Ecto neural progenitor cell (in vitro differentiated cells): Measurements from ENCODE around the gene AXIN2.

Source experiments
- DNase-seq: peaks from one replicate; pipeline ENCODE4 v3.0.0-alpha.2; 2018; ENCODE audit warnings: low spot score

Gene AXIN2

GRCh38 chr17:65561452-65562205, at the start of gene AXIN2:
Gene AXIN2, minus strand, starts transcription at chr17:65561648. Its CDS starts 3,028 bp downstream, at chr17:65558620.
- peak; percentile 99 for DNase-seq

DNA sequence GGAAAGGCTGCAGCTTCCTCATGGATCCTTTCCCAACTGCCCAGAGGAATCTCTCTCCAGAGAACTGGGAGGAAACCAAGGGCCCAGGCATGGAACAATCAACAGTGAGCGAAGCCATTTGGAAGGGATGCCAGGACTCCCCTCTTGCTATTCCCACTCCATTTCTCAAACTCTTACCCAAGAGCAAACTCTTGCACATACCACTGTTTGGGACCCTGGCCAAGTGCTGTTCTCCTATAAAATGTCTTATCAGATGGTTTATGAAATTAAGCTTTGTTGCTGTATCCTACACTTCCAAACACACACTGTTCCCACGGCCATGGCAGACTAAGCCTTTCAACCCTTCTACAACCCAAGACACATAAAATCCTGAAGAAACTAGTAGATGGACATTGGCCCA, 48.3 kb upstream of the AXIN2 start:
- DNase-seq, result no peak

DNA sequence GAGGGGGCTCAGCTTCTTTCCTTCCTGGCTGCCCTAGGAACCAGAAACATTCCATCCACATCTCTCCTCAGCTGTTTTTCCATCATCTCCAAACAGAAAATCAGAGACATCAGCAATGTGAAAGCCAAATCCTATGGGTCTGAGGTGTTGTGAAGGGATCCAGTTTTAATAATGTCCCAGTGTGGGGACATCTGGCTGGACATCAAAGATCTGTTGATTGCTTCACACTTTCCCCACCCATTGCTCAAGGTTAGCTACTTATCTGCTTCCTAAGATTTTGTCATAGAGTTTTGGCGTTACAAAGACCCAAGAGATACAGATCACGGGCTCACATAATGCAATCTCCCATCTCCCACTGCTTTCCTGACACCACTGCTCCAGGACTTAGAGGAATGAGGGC, 47.8 kb upstream of the AXIN2 start:
- no peak for DNase-seq

- DNase-seq, result no peak
Observed at GRCh38 chr17:65604070-65604469, 42.6 kb upstream of the AXIN2 start.

DNA sequence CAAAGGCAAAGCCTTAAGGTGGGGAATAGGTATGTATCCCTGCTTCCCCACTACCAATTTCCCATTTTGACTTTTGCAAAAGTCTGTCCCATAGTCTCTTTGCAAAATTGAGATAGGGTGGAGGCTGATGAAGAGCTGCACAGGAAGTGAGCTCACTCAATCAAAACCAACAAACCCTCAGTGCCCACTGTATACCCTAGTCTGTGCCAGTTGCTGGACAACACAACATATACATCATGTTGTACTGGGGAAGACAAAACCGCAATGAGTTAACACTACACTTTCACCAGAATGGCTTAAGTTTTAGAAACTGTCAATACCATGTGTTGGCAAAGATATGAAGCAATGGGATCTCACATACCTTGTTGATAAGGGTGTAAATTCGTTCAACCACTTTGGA, 40.4 kb upstream of the AXIN2 start:
- DNase-seq, result no peak

GRCh38 chr17:65601145-65601544, 39.7 kb upstream of the AXIN2 start:
- peak; percentile 72 for DNase-seq

- no peak for DNase-seq
Observed at GRCh38 chr17:65600518-65600917, 39.1 kb upstream of the AXIN2 start.

- DNase-seq, result no peak
Observed at GRCh38 chr17:65599650-65600049, 38.2 kb upstream of the AXIN2 start.

- DNase-seq, result no peak
Observed at GRCh38 chr17:65598746-65599145, 37.3 kb upstream of the AXIN2 start.

GRCh38 chr17:65595071-65595656, 33.7 kb upstream of the AXIN2 start:
- DNase-seq, result no peak

- peak; percentile 78 for DNase-seq
Observed at GRCh38 chr17:65593855-65594845, 32.7 kb upstream of the AXIN2 start.

- no peak for DNase-seq
Observed at GRCh38 chr17:65593092-65593854, 31.8 kb upstream of the AXIN2 start.

DNA sequence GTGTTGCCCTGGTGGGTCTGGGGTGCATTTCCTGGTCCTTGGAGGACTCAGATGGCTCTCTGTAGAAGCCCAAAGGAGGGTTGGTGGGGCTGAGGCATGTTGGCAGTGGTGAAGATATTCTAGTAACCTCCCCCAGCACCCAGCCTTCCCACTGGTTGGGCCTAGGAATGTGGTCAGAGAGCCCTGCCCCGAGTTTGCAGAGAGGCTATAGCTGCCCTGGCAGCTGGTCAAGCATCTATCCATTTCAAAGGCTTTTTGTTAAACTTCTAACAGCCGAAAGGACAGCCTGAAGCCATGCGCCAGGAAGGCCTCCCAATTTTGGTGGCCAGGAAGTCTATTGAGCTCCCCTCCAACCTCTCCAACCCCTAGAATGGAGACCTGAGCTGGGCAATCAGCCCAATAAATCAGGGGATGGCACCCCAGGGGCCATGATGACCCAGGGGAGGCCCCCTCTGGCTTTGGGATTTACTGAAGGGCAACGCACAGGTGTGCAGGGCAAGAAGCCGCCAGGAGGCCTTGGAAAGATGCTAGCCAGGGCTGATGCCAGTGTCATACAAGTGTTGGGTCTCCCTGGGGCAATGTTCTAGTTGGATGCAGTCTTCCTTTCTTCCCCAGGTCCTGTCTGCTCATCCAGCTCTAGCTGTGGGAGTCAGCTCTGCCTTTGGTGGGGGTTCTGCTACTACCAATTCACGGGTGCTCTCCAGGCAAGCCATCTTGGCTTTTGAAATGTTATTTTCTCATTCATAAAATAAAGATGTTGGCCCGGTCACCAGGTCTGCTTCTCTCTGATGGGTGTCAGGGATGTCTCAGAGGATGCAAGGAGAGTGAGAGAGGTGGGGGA, 30.9 kb upstream of the AXIN2 start:
- no peak for DNase-seq

DNA sequence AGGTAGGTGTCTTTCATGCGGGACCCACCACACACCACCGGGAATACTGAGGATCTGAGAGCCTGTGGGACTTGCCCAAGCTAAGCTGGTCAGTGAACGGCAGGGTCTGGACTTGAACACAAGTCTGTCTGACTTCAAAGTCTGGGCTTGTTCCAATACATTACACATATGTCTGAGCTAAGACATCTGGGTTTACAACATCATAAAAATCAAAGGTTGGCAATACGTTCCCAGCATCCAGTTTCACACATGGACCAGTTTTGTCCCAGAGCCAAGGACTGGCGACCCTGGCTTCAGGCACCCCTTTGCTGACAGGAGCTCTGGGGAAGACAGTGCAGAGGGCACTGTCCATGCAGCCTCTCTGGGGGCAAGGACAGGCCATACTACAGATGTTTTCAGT, 27.9 kb upstream of the AXIN2 start:
- DNase-seq, result no peak

GRCh38 chr17:65588181-65588808, 26.8 kb upstream of the AXIN2 start:
- no peak for DNase-seq

GRCh38 chr17:65587534-65588180, 26.2 kb upstream of the AXIN2 start:
- no peak for DNase-seq

DNA sequence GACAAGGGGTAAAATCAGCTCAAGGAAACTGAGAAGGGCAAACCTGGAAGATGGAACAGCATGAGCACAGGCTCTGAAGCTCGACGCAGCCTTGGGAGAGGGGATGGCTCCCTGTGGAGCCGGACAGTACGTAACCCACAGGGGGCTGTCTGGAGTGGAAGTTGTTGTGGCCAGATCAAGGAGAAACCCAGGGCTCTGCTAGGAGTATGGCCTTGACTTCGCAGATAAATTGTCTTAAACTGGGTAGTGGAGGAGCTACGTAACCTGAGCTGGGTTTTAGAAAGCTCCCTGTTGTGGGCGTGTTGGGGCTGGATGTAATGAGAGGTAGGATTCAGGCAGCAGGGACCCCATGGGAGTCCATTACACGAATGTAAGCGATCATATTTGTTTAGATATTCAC, 25.5 kb upstream of the AXIN2 start:
- DNase-seq, result no peak

- DNase-seq, result no peak
Observed at GRCh38 chr17:65584604-65585521, 23.4 kb upstream of the AXIN2 start.
